Measurements from ENCODE around the gene SLC19A1. TPM values are rescaled to one million over a fixed set of nuclear protein-coding genes. Genes with fewer than 3 reads are reported as not detected.
A peak's percentile ranks its signal among the peaks of the same experiment; 100 is the strongest.
"Not testable (repeated sequence)": the region's sequence is repeated elsewhere in the genome, so short reads cannot be mapped to it uniquely, and the experiment has no call there.

Gene SLC19A1
- total RNA-seq, 2 experiments from 2014 or later = 30.0 to 31.2 TPM

DNA sequence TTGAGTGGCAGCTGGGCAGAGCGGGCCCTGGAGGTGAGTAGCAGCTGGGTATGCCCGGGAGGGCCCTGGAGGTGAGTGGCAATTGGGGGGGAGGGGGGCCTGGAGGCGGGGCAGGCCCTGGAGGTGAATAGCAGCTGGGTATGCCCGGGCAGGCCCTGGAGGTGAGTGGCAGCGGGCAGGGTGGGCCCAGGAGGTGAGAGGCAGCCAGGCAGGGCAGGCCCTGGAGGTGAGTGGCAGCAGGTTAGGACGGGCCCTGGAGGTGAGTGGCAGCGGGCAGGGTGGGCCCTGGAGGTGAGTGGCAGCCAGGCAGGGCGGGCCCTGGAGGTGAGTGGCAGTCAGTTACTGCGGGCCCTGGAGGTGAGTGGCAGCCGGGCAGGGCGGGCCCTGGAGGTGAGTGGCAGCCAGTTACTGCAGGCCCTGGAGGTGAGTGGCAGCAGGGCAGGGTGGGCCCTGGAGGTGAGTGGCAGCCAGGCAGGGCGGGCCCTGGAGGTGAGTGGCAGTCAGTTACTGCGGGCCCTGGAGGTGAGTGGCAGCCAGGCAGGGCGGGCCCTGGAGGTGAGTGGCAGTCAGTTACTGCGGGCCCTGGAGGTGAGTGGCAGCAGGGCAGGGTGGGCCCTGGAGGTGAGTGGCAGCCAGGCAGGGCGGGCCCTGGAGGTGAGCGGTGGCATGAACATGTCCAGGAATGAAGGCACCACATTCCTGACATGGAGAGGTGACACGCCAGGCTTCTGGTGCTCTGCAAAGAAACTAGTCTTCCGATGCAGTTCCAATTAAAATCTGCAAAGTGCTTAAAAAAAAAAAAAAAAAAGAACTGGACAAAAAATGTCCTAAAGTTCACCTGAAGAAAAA lies 14.9 kb downstream of the SLC19A1 start:
- H3K4me1 Mint-ChIP-seq, POLR2A ChIA-PET, DNase-seq, H3K27ac Mint-ChIP-seq, H3K27me3 Mint-ChIP-seq, H3K4me3 Mint-ChIP-seq, H3K9me3 Mint-ChIP-seq: not testable (repeated sequence)
- CTCF ChIA-PET = interaction anchor here (0.6 kb wide), 1 partner anchor 389 kb away, joined by 3 read pairs; no protein-coding TSS in a partner anchor
- H3K36me3 Mint-ChIP-seq (ENCODE audit: low read depth) = peaks cover 41% of the 10 kb centered on the region

DNA sequence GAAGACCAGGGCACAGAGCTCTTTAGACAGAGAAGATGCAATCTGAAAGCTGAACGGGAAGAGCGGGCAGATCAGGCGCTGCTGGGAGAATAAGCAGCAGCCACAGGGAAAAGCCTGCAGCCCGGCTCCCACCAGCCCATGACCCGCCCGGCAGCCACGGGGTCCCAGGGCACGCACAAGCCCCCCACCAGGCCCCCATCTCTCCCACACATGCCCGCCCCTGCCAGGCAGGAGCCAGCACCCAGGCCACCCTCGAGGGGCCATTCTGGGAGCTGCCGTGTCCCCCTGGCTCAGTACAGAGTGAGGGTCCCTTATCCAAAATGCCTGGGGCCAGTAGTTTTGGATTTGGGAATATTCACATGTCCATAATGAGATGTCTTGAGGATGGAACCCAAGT lies 16.3 kb downstream of the SLC19A1 start:
- Mint-ChIP-seq H3K36me3 (ENCODE audit: low read depth) (peaks cover 44% of the 10 kb centered on the region), H3K27ac (no peak overlapping the region), H3K9me3 (peaks cover 4% of the 10 kb centered on the region), H3K4me3 (no peak overlapping the region), H3K4me1 (no peaks in the 10 kb centered on the region), H3K27me3 (no peaks in the 10 kb centered on the region)
- no peak for DNase-seq
- CTCF ChIA-PET = no interaction called here
- POLR2A ChIA-PET = no interaction called here

DNA sequence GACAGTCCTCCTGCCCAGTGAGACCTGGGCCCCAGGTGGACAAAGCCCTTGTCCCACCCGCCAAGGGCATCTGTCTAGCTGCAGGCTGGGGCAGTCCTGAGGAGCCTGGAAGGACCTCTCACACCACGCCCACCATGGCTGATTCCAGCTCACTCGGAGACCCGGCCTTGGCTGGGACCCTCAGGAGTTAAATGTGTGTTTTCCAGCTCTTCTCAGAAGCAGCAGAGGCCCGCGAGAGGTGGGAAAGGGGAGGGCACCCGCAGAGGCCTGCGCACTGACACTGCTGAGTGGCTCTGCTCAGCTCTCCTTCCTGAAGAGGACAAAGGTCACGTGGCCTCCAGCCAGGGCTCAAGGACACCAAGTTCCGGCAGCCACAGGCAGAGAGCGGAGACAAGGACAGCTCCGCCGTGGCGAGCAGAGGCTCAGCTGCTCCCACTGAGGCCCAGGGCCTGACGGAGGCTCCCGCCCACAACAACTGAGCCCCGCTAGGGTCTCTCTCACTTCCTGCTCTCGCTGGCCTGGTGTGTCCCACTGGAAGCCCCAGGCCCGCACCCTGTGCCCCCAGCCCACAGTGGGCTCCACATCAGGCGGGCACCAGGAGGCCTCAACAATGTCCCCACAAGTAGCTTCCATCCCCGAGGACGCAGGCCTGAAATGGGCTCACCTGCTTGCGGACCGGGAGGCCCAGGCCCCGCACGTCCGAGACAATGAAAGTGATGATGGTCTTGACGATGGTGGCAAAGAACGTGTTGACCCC lies 16.9 kb downstream of the SLC19A1 start:
- ChIA-PET POLR2A (no interaction called here), CTCF (no interaction called here)
- H3K36me3 Mint-ChIP-seq (ENCODE audit: low read depth) = peaks cover 50% of the 10 kb centered on the region
- no peak overlapping the region for H3K4me3 Mint-ChIP-seq
- H3K9me3 Mint-ChIP-seq = peaks cover 6% of the 10 kb centered on the region
- DNase-seq = no peak
- H3K27me3 Mint-ChIP-seq = no peaks in the 10 kb centered on the region
- H3K4me1 Mint-ChIP-seq = no peaks in the 10 kb centered on the region
- no peak overlapping the region for H3K27ac Mint-ChIP-seq

DNA sequence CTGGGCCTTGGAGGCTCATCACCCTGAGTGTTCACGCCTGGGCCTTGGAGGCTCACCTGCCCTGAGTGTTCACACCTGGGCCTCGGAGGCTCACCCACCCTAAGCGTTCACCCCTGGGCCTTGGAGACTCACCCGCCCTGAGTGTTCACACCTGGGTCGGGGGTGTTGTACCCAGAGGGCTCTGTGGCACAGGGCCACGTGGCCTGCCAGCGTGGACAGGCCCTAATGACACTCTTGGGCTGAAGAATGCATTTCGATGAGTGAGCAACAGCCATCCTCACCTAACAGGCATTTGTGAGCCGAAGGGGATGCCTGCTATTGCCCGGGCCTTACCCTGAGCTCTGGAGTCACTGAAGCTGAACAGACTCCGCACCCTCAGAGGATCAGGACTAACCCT lies 17.5 kb downstream of the SLC19A1 start:
- POLR2A ChIA-PET = no interaction called here
- Mint-ChIP-seq H3K27me3 (no peaks in the 10 kb centered on the region), H3K36me3 (ENCODE audit: low read depth) (peaks cover 56% of the 10 kb centered on the region)

DNA sequence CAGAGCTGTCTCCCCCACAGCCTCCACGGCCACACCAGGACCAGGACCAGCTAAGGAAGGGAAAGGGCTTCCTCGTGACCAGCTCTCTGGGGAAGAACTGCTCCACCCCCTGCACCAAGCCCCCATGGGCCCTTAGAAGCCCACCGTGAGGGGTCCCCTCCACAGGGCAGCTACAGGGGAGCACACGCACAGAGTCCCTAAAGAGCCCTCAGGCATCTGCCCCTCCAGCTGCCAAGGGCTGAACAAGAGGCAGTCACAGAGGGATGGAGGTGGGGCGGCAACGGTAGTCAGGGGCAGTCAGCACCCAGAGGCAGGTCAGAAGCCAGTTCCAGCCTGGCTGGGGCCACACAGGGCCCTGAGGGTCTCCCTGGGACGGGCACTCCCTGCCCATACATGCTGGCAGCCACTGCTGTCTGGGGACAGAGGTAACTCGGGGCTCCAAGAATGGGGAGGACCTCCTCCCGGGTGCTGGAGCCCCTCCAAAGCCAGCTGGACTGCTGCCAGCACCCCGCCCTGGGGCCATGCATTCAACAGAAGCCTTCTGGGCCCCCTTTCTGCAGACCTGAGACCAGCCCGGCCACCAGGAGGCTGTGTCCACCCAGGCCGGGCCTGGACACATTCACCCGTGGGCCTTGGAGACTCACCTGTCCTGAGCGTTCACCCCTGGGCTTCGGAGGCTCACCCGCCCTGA lies 18.7 kb downstream of the SLC19A1 start:
- Mint-ChIP-seq H3K4me3 (no peak overlapping the region), H3K27me3 (no peaks in the 10 kb centered on the region), H3K27ac (no peak overlapping the region), H3K9me3 (peaks cover 23% of the 10 kb centered on the region), H3K36me3 (ENCODE audit: low read depth) (peaks cover 68% of the 10 kb centered on the region), H3K4me1 (peaks cover 16% of the 10 kb centered on the region)
- ChIA-PET CTCF (no interaction called here), POLR2A (interaction anchor here (0.5 to 1.3 kb wide), 2 partner anchors 8 to 27 kb away, joined by 3 to 4 read pairs; no protein-coding TSS in a partner anchor)
- no peak for DNase-seq

More for the DNA sequence above, 17.5 kb downstream of the SLC19A1 start:
- CTCF ChIA-PET = no interaction called here
- Mint-ChIP-seq H3K4me1 (peaks cover 4% of the 10 kb centered on the region), H3K9me3 (peaks cover 12% of the 10 kb centered on the region), H3K27ac (no peak overlapping the region), H3K4me3 (no peak overlapping the region)
- no peak for DNase-seq

DNA sequence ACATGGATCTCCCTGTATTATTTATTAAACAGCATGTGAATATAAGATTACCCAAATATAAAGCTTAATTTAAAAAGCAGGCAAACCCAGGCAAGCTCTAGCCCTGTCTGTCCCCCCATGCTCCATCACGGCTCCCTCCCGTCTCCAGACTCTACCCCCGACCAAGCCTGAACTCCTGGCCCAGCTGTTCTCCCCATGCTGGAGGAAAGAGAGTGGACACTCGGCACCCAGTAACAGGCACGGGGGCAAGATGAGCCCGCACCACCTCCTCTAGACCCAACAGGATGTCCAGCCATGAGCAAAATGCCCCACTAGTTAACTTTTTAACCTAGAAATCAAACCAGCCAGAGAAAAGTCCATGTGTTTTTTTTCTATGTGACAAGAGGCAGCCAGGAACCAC lies 19.3 kb downstream of the SLC19A1 start:
- Mint-ChIP-seq H3K36me3 (ENCODE audit: low read depth) (peaks cover 71% of the 10 kb centered on the region), H3K27ac (no peak overlapping the region), H3K27me3 (no peaks in the 10 kb centered on the region), H3K4me3 (no peak overlapping the region), H3K4me1 (peaks cover 21% of the 10 kb centered on the region), H3K9me3 (peaks cover 28% of the 10 kb centered on the region)
- DNase-seq = no peak
- ChIA-PET CTCF (no interaction called here), POLR2A (interaction anchor here (0.5 to 1.3 kb wide), 2 partner anchors 8 to 28 kb away, joined by 3 to 4 read pairs; no protein-coding TSS in a partner anchor)

DNA sequence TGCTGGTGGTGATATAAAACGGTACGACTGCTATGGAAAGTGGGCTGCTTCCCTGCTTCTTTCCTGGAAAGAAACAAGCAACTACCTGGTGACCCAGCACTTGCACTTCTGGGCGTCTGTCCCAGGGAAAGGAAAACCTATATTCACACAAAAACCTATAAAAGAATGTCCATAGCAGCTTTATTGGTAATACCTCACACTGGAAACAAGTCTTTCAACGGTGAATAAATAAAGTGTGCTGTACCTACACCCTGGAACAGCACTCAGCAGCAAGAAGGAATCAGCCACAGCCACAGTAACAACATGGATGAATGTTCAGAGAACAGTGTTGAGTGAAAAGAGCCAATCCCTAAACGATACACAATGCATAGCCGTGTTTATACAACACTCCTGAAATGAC lies 19.9 kb downstream of the SLC19A1 start:
- Mint-ChIP-seq H3K4me1 (peaks cover 27% of the 10 kb centered on the region), H3K36me3 (ENCODE audit: low read depth) (peaks cover 72% of the 10 kb centered on the region), H3K27ac (no peak overlapping the region), H3K27me3 (no peaks in the 10 kb centered on the region), H3K9me3 (peaks cover 30% of the 10 kb centered on the region), H3K4me3 (no peak overlapping the region)
- DNase-seq = no peak
- ChIA-PET CTCF (no interaction called here), POLR2A (no interaction called here)

DNA sequence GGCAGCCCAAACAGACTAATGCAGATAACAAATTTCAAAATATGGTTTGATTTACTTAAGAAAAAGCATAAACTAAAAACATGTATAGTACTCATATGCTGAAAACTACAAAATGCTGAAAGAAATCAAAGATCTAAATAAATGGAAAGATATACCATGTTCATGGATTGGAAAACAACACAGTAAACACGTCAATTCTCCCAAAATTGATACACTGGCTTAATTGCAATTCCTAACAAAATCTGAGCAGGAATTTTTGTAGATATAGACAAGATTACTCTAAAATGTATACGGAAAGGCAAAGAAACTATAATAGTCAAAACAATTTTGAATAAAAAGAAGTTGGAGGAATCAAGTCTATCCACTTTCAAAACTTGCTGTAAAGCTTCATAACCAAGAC lies 21.0 kb downstream of the SLC19A1 start:
- Mint-ChIP-seq H3K36me3 (ENCODE audit: low read depth) (peaks cover 68% of the 10 kb centered on the region), H3K27ac (no peak overlapping the region), H3K4me1 (peaks cover 36% of the 10 kb centered on the region), H3K9me3 (peaks cover 30% of the 10 kb centered on the region), H3K27me3 (no peaks in the 10 kb centered on the region), H3K4me3 (no peak overlapping the region)
- no peak for DNase-seq
- ChIA-PET CTCF (no interaction called here), POLR2A (no interaction called here)

DNA sequence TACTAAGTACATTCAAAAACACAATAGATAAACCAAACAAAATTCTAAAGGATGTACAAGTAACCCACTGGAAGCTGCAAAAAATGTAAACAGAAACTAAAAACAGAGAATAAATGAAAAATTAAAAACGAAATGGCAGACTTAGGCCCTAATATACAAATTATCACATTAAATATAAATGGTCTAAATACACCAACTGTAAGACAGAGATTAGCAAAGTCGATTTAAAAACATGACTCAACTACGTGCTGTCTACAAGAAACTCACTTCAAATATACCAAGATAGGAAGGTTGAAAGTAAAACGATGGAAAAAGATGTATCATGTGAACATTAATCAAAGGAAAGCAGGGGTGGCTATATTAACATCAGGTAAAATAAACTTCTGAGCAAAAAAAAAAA lies 23.1 kb downstream of the SLC19A1 start:
- H3K36me3 Mint-ChIP-seq (ENCODE audit: low read depth) = peaks cover 61% of the 10 kb centered on the region
- peak overlapping the region; percentile 90 for H3K27ac Mint-ChIP-seq
- no peaks in the 10 kb centered on the region for H3K27me3 Mint-ChIP-seq
- CTCF ChIA-PET = interaction anchor here (1.1 kb wide), 1 partner anchor 41 kb away, joined by 3 read pairs; no protein-coding TSS in a partner anchor
- POLR2A ChIA-PET = interaction anchor here (1.3 kb wide), 1 partner anchor 21 kb away, joined by 3 read pairs; no protein-coding TSS in a partner anchor
- no peak for DNase-seq
- peaks cover 36% of the 10 kb centered on the region for H3K4me1 Mint-ChIP-seq
- no peak overlapping the region for H3K4me3 Mint-ChIP-seq
- peaks cover 30% of the 10 kb centered on the region for H3K9me3 Mint-ChIP-seq

DNA sequence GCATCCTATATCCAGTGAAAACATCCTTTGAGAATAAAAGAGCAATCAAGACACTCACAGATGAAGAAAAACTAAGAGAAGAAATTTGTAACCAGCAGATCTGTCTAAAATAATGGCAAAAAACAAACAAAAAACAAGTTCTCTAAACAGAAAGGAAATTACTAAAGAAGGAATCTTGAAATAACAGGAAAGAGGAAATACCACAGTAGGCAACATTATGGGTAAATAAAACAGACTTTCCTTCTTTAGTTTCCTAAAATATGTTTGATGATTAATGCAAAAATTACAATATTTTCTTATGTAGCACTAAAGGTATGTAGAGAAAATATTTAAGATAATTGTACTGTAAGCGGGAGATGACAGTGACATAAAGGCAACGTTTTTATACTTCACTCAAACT lies 23.5 kb downstream of the SLC19A1 start:
- Mint-ChIP-seq H3K4me1 (peaks cover 39% of the 10 kb centered on the region), H3K4me3 (peak overlapping the region; percentile 9)
- POLR2A ChIA-PET = interaction anchor here (1.3 kb wide), 1 partner anchor 22 kb away, joined by 3 read pairs; no protein-coding TSS in a partner anchor

DNA sequence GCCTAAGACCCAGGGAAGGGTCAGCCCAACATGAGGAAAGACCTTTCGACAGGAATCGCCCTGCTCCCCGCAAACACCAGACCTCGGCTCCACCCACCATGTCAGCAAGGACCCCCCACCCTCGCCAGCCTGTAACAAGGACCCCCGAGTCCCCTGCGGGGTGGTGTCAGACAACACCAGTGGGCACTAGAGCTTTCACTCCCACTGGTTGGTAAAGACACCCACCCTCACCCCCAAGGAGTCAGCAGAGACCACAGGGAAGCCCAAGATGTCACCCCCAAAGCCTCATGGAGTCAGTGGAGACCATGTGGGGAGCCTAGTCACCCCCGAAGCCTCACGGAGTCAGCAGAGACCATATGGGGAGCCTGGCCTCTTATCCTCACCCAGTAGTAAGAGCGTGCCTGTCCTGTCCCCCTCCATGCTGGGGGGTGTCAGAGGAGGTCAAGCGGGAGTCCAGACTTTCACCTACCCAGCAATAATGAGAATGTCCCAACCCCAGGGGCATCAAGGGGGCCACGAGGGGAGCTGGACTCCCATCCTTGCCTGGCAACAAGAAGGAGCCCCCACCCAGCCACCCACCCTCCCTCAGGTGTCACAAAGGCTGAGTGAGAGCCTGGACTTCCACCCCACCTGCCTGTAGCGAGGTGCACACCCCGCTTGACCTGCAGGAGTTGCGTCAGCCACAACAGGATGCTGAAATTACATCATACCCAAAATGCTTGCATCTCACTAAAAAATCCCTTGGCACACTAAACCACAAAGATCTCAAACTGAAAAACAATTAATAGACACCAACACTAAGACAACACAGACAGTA lies 24.8 kb downstream of the SLC19A1 start:
- H3K27ac Mint-ChIP-seq = peak overlapping the region; percentile 90
- CTCF ChIA-PET = interaction anchor here (1.0 kb wide), 1 partner anchor 34 kb away, joined by 3 read pairs; no protein-coding TSS in a partner anchor
- peak overlapping the region; percentile 31 for H3K4me3 Mint-ChIP-seq
- no peaks in the 10 kb centered on the region for H3K27me3 Mint-ChIP-seq
- H3K9me3 Mint-ChIP-seq = peaks cover 30% of the 10 kb centered on the region
- POLR2A ChIA-PET = interaction anchor here (1.1 kb wide), 1 partner anchor 13 kb away, joined by 4 read pairs; no protein-coding TSS in a partner anchor
- H3K4me1 Mint-ChIP-seq = peaks cover 40% of the 10 kb centered on the region
- DNase-seq = peak; percentile 63
- peaks cover 52% of the 10 kb centered on the region for H3K36me3 Mint-ChIP-seq (ENCODE audit: low read depth)

More for the DNA sequence above, 23.5 kb downstream of the SLC19A1 start:
- peak overlapping the region; percentile 90 for H3K27ac Mint-ChIP-seq
- H3K36me3 Mint-ChIP-seq (ENCODE audit: low read depth) = peaks cover 63% of the 10 kb centered on the region
- peaks cover 30% of the 10 kb centered on the region for H3K9me3 Mint-ChIP-seq
- CTCF ChIA-PET = interaction anchor here (1.1 kb wide), 1 partner anchor 40 kb away, joined by 3 read pairs; no protein-coding TSS in a partner anchor
- no peaks in the 10 kb centered on the region for H3K27me3 Mint-ChIP-seq
- no peak for DNase-seq

DNA sequence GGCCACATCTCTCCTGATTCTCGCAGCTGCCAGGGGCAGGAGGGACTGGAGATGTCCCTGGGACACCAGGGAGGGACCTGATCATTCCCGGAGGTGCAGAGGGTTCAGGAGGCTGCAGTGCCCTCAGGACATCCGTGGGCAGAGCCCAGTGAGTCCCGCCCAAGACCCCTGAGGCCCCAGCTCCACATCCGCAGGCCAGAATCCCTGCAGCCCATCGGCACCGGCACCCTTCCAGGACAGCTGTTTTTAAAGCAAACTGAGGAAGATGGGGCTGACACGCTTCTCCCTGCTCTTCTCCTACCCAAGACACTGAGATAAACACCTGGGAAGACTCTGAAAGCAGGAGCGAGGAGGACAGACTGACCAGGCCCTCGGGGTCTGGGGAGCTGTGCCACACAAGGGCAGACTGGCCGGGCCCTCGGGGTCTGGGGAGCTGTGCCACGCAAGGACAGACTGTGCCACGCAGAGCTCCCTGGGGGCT lies 25.5 kb downstream of the SLC19A1 start:
- peaks cover 44% of the 10 kb centered on the region for H3K36me3 Mint-ChIP-seq (ENCODE audit: low read depth)
- ChIA-PET CTCF (interaction anchor here (1.0 kb wide), 1 partner anchor 33 kb away, joined by 3 read pairs; no protein-coding TSS in a partner anchor), POLR2A (interaction anchor here (1.1 kb wide), 1 partner anchor 12 kb away, joined by 4 read pairs; no protein-coding TSS in a partner anchor)
- peak overlapping the region; percentile 90 for H3K27ac Mint-ChIP-seq
- H3K4me3 Mint-ChIP-seq = no peak overlapping the region
- H3K9me3 Mint-ChIP-seq = peaks cover 30% of the 10 kb centered on the region
- no peak for DNase-seq
- H3K4me1 Mint-ChIP-seq = peaks cover 40% of the 10 kb centered on the region
- H3K27me3 Mint-ChIP-seq = no peaks in the 10 kb centered on the region

Data from activated CD4-positive, alpha-beta memory T cell treated with anti-CD3 and anti-CD28 coated beads, Interleukin-2, amount 10 ng/mL, durations not matched to agents 7 days and 5 days (primary cell).